ENCODE data around the gene SYNM.

Gene SYNM

DNA sequence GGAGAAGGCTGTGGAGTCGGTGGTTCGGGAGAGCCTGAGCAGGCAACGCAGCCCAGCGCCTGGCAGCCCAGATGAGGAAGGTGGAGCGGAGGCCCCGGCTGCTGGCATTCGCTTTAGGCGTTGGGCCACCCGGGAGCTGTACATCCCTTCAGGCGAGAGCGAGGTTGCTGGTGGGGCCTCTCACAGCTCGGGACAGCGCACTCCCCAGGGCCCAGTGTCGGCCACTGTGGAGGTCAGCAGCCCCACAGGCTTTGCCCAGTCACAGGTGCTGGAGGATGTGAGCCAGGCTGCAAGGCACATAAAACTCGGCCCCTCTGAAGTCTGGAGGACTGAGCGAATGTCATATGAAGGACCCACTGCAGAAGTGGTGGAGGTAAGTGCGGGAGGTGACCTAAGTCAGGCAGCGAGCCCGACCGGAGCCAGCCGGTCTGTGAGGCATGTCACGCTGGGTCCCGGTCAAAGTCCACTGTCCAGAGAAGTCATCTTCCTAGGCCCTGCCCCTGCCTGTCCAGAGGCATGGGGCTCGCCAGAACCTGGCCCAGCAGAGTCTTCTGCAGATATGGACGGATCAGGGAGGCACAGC is 26.7 kb downstream of the SYNM start:
- H3K4me3 ChIP-seq (ENCODE audit: low read depth, low read length), result no peak overlapping the region
- DNase-seq, result no peak
- TF ChIP-seq CTCF (IDR thresholded peaks at IDR 0.05; ENCODE audit: low read depth, low read length, missing control alignments), result no peak
- no peak overlapping the region for H3K27ac ChIP-seq
- in situ Hi-C loops (cut with HindIII; ENCODE audit: low pct_ligation_motif_present, low sequenced_read_pairs), result no loop called here
- peaks cover 1% of the 10 kb centered on the region for H3K36me3 ChIP-seq (replicated peaks)
- no peaks in the 10 kb centered on the region for H3K27me3 ChIP-seq (replicated peaks)

DNA sequence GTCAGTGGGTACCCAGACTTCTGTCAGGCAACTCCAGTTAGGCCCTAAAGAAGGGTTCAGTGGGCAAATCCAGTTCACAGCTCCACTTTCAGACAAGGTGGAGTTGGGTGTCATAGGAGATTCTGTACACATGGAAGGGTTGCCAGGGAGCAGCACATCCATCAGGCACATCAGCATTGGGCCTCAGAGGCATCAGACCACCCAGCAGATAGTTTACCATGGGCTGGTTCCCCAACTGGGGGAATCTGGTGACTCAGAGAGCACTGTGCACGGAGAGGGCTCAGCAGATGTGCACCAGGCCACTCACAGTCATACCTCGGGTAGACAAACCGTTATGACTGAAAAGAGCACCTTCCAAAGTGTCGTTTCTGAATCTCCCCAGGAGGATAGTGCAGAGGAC is 27.2 kb downstream of the SYNM start:
- Histone ChIP-seq H3K27ac (no peak overlapping the region), H3K4me3 (ENCODE audit: low read depth, low read length) (no peak overlapping the region), H3K27me3 (replicated peaks) (no peaks in the 10 kb centered on the region), H3K36me3 (replicated peaks) (peaks cover 5% of the 10 kb centered on the region)
- in situ Hi-C loops (cut with HindIII; ENCODE audit: low pct_ligation_motif_present, low sequenced_read_pairs), result no loop called here
- TF ChIP-seq CTCF (IDR thresholded peaks at IDR 0.05; ENCODE audit: low read depth, low read length, missing control alignments), result no peak
- DNase-seq, result no peak

DNA sequence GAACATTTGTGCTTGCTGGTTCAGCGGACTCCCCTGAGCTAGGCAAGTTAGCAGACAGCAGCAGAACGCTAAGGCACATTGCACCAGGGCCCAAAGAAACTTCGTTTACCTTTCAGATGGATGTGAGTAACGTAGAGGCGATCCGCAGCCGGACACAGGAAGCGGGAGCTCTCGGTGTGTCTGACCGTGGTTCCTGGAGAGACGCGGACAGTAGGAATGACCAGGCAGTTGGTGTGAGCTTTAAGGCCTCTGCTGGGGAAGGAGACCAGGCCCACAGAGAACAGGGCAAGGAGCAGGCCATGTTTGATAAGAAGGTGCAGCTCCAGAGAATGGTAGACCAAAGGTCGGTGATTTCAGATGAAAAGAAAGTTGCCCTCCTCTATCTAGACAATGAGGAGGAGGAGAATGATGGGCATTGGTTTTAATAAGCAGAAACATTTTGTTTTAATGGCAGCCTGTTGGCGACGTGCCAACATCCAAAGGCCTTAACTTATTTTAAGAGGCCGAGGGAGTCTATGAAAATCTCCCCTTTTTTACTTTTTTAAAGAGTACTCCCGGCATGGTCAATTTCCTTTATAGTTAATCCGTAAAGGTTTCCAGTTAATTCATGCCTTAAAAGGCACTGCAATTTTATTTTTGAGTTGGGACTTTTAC is 27.9 kb downstream of the SYNM start:
- H3K4me3 ChIP-seq (ENCODE audit: low read depth, low read length), result no peak overlapping the region
- H3K27ac ChIP-seq, result no peak overlapping the region
- TF ChIP-seq CTCF (IDR thresholded peaks at IDR 0.05; ENCODE audit: low read depth, low read length, missing control alignments), result no peak
- H3K27me3 ChIP-seq (replicated peaks), result no peaks in the 10 kb centered on the region
- DNase-seq, result no peak
- H3K36me3 ChIP-seq (replicated peaks), result peaks cover 5% of the 10 kb centered on the region
- in situ Hi-C loops (cut with HindIII; ENCODE audit: low pct_ligation_motif_present, low sequenced_read_pairs), result no loop called here

DNA sequence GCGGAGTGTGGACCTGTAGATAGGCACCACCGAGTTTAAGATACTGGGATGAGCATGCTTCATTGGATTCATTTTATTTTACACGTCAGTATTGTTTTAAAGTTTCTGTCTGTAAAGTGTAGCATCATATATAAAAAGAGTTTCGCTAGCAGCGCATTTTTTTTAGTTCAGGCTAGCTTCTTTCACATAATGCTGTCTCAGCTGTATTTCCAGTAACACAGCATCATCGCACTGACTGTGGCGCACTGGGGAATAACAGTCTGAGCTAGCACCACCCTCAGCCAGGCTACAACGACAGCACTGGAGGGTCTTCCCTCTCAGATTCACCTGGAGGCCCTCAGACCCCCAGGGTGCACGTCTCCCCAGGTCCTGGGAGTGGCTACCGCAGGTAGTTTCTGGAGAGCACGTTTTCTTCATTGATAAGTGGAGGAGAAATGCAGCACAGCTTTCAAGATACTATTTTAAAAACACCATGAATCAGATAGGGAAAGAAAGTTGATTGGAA is 29.5 kb downstream of the SYNM start:
- no peak for TF ChIP-seq CTCF (IDR thresholded peaks at IDR 0.05; ENCODE audit: low read depth, low read length, missing control alignments)
- in situ Hi-C loops (cut with HindIII; ENCODE audit: low pct_ligation_motif_present, low sequenced_read_pairs), result no loop called here
- Histone ChIP-seq H3K4me3 (ENCODE audit: low read depth, low read length) (no peak overlapping the region), H3K36me3 (replicated peaks) (peaks cover 5% of the 10 kb centered on the region), H3K27me3 (replicated peaks) (no peaks in the 10 kb centered on the region), H3K27ac (no peak overlapping the region)
- DNase-seq, result no peak

DNA sequence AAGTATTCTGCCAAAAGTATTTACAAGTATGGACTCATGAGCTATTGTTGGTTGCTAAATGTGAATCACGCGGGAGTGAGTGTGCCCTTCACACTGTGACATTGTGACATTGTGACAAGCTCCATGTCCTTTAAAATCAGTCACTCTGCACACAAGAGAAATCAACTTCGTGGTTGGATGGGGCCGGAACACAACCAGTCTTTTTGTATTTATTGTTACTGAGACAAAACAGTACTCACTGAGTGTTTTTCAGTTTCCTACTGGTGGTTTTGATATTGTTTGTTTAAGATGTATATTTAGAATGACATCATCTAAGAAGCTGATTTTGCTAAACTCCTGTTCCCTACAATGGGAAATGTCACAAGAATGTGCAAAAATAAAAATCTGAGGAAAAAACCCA is 30.3 kb downstream of the SYNM start:
- no peak overlapping the region for H3K4me3 ChIP-seq (ENCODE audit: low read depth, low read length)
- DNase-seq, result no peak
- in situ Hi-C loops (cut with HindIII; ENCODE audit: low pct_ligation_motif_present, low sequenced_read_pairs), result no loop called here

More for the DNA sequence above, 30.3 kb downstream of the SYNM start:
- TF ChIP-seq CTCF (IDR thresholded peaks at IDR 0.05; ENCODE audit: low read depth, low read length, missing control alignments), result no peak
- Histone ChIP-seq H3K27ac (no peak overlapping the region), H3K36me3 (replicated peaks) (peaks cover 5% of the 10 kb centered on the region), H3K27me3 (replicated peaks) (no peaks in the 10 kb centered on the region)
